Vagina (tissue), 2 donors: ENCODE data around the gene ERBIN.

Experiments
- CTCF ChIP-seq, 3 experiments: fragments of 450-650 bp in 2 of 3; fragments of 200-600 bp in 1 of 3; sonication (generic) in 1 of 3; IDR thresholded peaks; one replicate each; pipeline ENCODE4 v1.5.1; 2017 to 2019; ENCODE audit warnings: antibody characterized with exemption in 3 of 3, mild to moderate bottlenecking in 2 of 3, moderate library complexity in 2 of 3
- POLR2A ChIP-seq, 2 donors: fragments of 450-650 bp; IDR thresholded peaks; one replicate each; pipeline ENCODE4 v1.6.1; 2017; ENCODE audit warnings: antibody characterized with exemption in 2 of 2, mild to moderate bottlenecking in 2 of 2, moderate library complexity in 2 of 2

DNA sequence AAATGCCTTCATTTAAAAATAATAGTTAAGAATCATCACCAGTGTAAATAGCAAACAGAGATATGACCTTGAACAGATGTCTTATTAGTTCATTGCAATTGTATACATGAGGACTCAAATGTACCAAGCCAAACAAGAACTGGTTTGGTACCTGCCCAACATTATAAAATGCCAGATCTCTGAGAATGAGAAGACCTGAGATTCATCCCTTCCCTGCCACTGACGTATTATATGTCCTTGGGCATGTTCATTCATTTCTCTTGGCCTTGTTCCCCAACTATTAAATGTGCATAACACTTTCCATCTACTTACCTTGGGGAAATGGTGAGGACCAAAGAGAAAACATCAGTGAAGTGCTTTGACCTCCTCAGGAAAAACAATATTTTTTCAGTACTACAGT is 33.6 kb upstream of the ERBIN start:
- TF ChIP-seq CTCF (IDR thresholded peaks at IDR 0.05) (no peak), POLR2A (IDR thresholded peaks at IDR 0.05) (no peak)
